Endothelial cell of hepatic sinusoid (primary cell): ENCODE measurements around the gene GNPDA2.
"Not testable (repeated sequence)": the region's sequence is repeated elsewhere in the genome, so short reads cannot be mapped to it uniquely, and the experiment has no call there.

Experiments
- in situ Hi-C: cut with HindIII; loops from 2 replicates; pipeline ENCODE4 v1.10.0; 2017; ENCODE audit warnings: low sequenced_read_pairs

Gene GNPDA2

DNA sequence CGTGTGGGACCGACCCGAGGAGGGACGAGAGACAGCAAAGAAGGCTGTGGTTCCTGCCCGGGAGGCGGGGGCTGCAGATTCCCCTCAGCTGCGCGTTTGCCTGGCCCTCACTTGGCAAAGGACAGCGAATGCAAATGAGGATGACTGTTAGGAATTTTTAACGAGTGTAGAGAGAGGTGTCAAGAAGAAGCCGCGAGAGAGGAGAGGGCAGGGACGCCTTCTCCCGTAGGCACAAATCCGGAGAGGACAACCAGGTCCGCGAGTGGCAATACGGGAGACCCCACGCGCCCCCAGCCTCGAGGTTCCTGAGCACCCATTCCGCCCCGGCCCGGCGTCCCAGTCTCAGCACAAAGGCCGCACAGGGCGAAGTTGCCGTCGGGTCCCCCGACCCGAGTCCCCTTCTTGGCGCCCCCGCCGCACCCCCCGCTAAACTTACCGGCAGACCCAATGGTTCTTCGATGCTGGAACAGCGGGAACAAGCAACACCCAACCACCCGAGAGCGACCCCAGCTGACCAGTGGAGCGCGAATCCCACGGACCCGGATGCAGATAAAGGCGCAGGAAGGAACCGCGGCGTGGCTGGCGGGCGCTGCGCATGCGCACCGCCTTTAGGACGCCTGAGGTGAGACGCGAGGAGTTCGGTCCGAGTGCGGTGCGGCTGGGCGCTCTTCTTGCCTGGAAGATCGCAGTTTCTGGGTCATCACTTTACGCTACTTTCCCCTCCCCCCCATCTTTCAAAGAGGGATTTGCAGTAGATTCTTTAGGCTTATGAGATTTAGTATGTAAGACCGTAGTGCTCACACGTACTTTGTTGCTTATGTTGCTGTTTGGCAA, at the start of gene GNPDA2:
Gene GNPDA2 (minus strand): TSS at position 519 of the 834 bp plus-strand sequence. CDS start 4,349 bp downstream, outside the sequence.
- in situ Hi-C loops = no loop called here

DNA sequence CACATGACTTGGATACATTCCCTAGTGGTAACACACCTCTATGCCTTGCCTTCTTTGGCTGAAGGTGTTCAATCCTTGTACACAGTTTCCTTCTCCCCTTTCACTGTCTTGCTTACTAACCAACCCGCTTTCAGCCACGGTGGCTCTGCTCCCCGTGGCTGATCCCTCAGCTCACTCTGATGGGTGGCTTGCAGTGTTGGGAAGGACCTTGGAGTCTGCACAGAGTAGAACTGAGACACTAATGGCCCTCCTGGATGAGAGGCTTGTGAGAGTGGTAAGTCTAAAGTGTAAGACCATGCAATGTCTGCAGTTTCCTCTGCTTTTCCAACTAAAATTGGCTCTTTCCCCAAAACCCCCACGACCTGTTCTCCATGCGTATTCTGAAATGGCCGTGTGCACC, 46.0 kb upstream of the GNPDA2 start:
- in situ Hi-C loops = no loop called here

GRCh38 chr4:44771789-44772188, 45.4 kb upstream of the GNPDA2 start:
- in situ Hi-C loops = no loop called here

GRCh38 chr4:44766453-44766852, 40.1 kb upstream of the GNPDA2 start:
- in situ Hi-C loops = no loop called here

DNA sequence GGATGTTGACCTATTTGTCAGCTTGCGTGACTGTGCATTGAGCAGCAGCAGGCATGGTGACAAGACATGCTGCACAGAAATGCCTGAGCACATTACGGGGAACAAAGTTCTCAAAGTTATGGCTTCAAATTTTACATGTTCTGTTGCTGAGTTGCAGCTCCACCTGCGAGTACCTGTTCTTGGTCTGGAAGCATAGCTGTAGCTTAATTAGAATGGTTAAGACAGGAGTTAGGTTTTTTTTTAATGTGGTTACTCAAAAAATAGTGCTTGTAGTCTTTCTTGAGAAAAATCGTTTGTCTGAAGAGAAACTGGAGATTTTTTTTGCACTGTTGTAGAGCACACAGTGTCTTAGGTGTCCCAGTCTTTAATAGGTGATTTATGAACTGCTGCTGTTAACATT, 38.8 kb upstream of the GNPDA2 start:
- in situ Hi-C loops = no loop called here

GRCh38 chr4:44761306-44761705, 35.0 kb upstream of the GNPDA2 start:
- in situ Hi-C loops = no loop called here

DNA sequence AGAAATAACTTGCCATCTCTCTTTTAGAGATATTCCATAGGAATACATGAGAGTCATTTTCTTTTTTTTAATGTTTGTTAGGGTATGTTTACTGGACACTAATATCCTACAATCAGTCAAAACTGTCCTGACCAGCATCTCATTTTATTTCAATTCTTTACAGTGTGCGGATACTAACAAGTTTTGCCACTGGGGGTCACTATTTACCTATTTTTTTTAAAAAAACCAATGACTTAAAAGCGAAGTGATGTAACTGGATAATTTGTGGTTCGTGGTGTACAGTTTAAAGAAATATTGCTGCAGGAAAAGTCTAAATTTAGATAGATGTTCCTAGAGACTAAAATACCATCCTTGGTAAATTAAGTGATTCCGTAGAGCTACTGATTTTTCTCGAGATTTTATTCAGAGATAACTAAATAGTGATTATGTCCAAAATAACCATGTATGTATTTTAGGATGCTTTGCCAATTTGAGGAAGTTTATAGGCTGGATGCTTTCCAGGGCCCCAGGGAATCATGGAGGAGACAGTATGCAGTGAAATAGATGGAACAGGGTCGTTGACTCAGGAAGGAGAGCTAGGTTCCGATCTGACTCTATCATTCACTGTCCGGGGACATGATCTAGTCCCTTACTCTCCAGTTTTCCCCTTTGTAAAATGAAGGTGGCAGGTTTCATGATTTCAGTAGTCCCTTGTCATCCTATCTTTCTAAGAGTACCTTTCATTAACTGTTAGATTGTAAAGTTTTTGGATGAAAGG, 34.0 kb upstream of the GNPDA2 start:
- in situ Hi-C loops = no loop called here

- in situ Hi-C loops = no loop called here
Measured at GRCh38 chr4:44756559-44756958, 30.2 kb upstream of the GNPDA2 start.

- in situ Hi-C loops = no loop called here
Measured at GRCh38 chr4:44740201-44740600, 13.8 kb upstream of the GNPDA2 start.

GRCh38 chr4:44738615-44739014, 12.3 kb upstream of the GNPDA2 start:
- in situ Hi-C loops = no loop called here

- in situ Hi-C loops = no loop called here
Measured at GRCh38 chr4:44736900-44737299, 10.5 kb upstream of the GNPDA2 start.

DNA sequence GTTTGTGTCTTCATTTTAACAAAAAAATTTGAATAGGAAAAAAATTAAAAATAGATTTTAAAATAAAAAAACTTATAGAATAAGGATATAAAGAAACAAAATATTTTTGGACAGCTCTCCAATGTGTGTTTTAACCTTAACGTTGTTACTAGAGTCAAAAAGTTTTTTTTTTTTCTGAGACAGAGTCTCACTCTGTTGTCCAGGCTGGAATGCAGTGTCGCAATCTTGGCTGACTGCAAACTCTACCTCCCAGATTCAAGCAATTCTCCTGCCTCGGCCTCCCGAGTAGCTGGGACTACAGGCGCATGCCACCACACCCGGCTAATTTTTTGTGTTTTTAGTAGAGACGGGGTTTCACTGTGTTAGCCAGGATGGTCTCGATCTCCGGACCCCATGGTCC, 2.3 kb upstream of the GNPDA2 start:
- in situ Hi-C loops = not testable (repeated sequence)

GRCh38 chr4:44727471-44727870, 1.1 kb upstream of the GNPDA2 start:
- in situ Hi-C loops = no loop called here

DNA sequence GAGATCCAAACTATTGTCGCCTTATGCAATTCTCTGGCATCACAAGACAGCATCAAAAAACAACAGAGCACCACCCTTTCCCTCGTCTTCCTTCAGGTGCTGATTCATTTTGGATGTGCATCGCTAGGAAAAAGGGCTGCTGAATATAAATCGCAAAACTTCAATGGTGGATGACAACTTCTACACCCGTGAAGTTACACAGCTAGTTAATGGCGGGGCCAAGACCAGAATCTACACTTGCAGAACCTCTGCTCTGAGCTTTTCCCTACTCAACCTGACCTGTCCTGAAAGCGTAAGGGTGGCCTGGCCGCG, 674 bp downstream of the GNPDA2 start:
- in situ Hi-C loops = no loop called here

GRCh38 chr4:44725166-44725565, 1.2 kb downstream of the GNPDA2 start:
- in situ Hi-C loops = no loop called here

DNA sequence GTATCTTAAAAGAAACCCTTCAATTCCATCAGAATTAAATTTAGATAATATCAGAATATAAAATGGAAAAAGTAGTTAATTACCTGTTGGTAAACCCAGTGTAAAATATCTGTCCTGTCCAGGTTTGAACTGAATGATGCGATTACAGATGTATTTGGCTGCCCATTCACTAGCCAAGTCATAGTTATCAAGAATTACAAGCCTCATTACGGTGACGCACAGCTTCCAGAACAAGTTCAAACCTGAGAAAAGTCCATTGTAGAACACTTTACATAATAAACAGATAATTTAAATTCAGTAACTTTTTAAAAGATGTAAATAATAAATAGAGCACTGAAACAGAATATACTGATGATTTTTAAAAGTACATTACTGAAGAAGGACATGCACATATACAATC, 4.4 kb downstream of the GNPDA2 start:
- in situ Hi-C loops = no loop called here

- in situ Hi-C loops = no loop called here
Measured at GRCh38 chr4:44720371-44720770, 6.0 kb downstream of the GNPDA2 start.

GRCh38 chr4:44716597-44716996, 9.8 kb downstream of the GNPDA2 start:
- in situ Hi-C loops = no loop called here

GRCh38 chr4:44713125-44713524, 13.2 kb downstream of the GNPDA2 start:
- in situ Hi-C loops = no loop called here

GRCh38 chr4:44704673-44705072, 21.7 kb downstream of the GNPDA2 start:
- in situ Hi-C loops = no loop called here

DNA sequence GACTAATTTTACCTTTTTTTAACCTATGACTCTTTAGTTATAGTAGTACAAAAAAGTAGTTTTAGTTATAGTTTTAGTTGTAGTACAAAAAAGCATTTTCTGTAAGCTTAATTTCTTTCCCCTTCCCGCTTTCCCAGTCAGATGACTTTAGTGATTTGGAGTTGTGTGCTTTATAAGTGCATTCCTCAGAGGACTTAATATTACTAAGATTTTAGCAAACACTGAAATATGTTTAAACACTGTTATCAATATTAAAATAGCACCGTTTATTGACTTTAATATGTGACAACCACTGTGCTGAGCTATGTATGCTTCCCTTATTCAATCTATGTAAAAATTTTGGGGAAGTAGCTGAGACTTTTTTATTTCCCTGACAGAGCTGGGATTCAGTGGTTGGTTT, 25.3 kb downstream of the GNPDA2 start:
- in situ Hi-C loops = no loop called here

DNA sequence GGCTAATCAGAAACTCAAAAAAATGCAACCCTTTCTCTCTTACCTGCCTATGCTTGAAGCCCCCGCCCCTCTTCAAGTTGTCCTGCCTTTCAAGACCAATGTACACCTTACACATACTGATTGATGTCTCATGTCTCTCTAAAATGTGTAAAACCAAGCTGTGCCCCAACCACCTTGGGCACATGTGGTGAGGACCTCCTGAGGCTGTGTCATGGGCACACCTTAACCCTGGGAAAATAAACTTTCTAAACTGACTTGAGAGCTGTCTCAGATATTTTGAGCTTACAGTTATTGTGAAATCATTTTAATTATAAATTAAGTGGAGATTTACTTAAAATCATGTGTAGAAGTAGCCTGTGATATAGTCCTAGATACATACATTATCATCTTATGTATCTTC, 25.9 kb downstream of the GNPDA2 start:
- in situ Hi-C loops = no loop called here
